Esophagus muscularis mucosa (tissue), 4 donors: ENCODE measurements around the gene PTGIS. TPM values are rescaled to one million over a fixed set of nuclear protein-coding genes. Genes with fewer than 3 reads are reported as not detected.

Source experiments
- DNase-seq: peaks from one replicate; pipeline ENCODE4 v3.0.0-alpha.2; 2017; ENCODE audit errors: extremely low spot score
- H3K27ac ChIP-seq, 4 donors: fragments of 200-600 bp; sonication (generic); replicated peaks in 1 of 4; 1 replicate in 3 of 4; 2 replicates in 1 of 4; pipeline ENCODE4 v1.5.1; 2016 to 2019; ENCODE audit warnings: mild to moderate bottlenecking in 1 of 4
- H3K27me3 ChIP-seq, 4 donors: fragments of 200-600 bp; sonication (generic); one replicate each; pipeline versions ENCODE4 v1.5.1 to v1.6.0; 2016 to 2019
- H3K36me3 ChIP-seq, 4 donors: fragments of 200-600 bp; sonication (generic); one replicate each; pipeline ENCODE4 v1.5.1; 2016 to 2019
- H3K4me1 ChIP-seq, 4 donors: fragments of 200-600 bp; sonication (generic); one replicate each; pipeline ENCODE4 v1.5.1; 2016 to 2019
- H3K4me3 ChIP-seq, 4 donors: fragments of 200-600 bp; sonication (generic); 1 replicate in 2 of 4; 2 replicates in 2 of 4; pipeline ENCODE4 v1.5.1; 2016 to 2019; ENCODE audit warnings: mild to moderate bottlenecking in 4 of 4, moderate library complexity in 1 of 4
- H3K9me3 ChIP-seq, 4 donors: fragments of 200-600 bp; sonication (generic); 1 replicate in 3 of 4; 2 replicates in 1 of 4; pipeline ENCODE4 v1.5.1; 2016 to 2019
- EP300 ChIP-seq: sonication (generic); formaldehyde crosslinking; IDR thresholded peaks from one replicate; pipeline ENCODE4 v1.6.1; 2017; ENCODE audit warnings: antibody characterized with exemption
- POLR2A ChIP-seq: fragments of 450-650 bp; IDR thresholded peaks from one replicate; pipeline ENCODE4 v1.6.1; 2017; ENCODE audit warnings: antibody characterized with exemption, moderate library complexity, mild to moderate bottlenecking, low read depth
- POLR2AphosphoS5 ChIP-seq, 2 donors: sonication (generic); formaldehyde crosslinking; IDR thresholded peaks; one replicate each; pipeline ENCODE4 v1.6.1; 2017; ENCODE audit warnings: antibody characterized with exemption in 2 of 2
- WGBS: methylation state at CpG from one replicate; pipeline ENCODE4 v1.1.5; 2018; 5-methylcytosine and 5-hydroxymethylcytosine counted together
- intact Hi-C: fragments of 100-400 bp; cut with DNase I; formaldehyde crosslinking; loops from one replicate; pipeline ENCODE4 v1.15.1; 2023
- total RNA-seq, 4 donors: library from RNA; depleted of rRNA; stranded (reverse); fragments of >200 nt; gene quantifications; one replicate each; pipeline versions ENCODE4 v1.1.0 to v1.2.1, GENCODE V29; 2016
- TF ChIP-seq, protein P1 (sequence below), 3 experiments: fragments of 200-600 bp in 2 of 3; fragments of 450-650 bp in 1 of 3; sonication (generic) in 2 of 3; IDR thresholded peaks; one replicate each; pipeline ENCODE4 v1.5.1; 2017 to 2019; ENCODE audit warnings: antibody characterized with exemption in 3 of 3, mild to moderate bottlenecking in 2 of 3, moderate library complexity in 1 of 3

PTGIS gene
- total RNA-seq, 4 donors from 2014 or later: 107 to 217 (median 130) TPM

- no peak for DNase-seq
- TF ChIP-seq, protein P1, sequence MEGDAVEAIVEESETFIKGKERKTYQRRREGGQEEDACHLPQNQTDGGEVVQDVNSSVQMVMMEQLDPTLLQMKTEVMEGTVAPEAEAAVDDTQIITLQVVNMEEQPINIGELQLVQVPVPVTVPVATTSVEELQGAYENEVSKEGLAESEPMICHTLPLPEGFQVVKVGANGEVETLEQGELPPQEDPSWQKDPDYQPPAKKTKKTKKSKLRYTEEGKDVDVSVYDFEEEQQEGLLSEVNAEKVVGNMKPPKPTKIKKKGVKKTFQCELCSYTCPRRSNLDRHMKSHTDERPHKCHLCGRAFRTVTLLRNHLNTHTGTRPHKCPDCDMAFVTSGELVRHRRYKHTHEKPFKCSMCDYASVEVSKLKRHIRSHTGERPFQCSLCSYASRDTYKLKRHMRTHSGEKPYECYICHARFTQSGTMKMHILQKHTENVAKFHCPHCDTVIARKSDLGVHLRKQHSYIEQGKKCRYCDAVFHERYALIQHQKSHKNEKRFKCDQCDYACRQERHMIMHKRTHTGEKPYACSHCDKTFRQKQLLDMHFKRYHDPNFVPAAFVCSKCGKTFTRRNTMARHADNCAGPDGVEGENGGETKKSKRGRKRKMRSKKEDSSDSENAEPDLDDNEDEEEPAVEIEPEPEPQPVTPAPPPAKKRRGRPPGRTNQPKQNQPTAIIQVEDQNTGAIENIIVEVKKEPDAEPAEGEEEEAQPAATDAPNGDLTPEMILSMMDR (IDR thresholded peaks at IDR 0.05): no peak
- TF ChIP-seq POLR2AphosphoS5 (IDR thresholded peaks at IDR 0.05) (no peak), POLR2A (no peak), EP300 (no peak)
- no peak overlapping the region for H3K27ac ChIP-seq
- intact Hi-C loops: no loop called here
- H3K36me3 ChIP-seq: no peaks in the 10 kb centered on the region
- H3K4me3 ChIP-seq: no peak overlapping the region
- no peaks in the 10 kb centered on the region for H3K4me1 ChIP-seq
- H3K9me3 ChIP-seq: no peaks in the 10 kb centered on the region
- WGBS: 80% methylated on average over 1 of the region's 1 CpG
- no peaks in the 10 kb centered on the region for H3K27me3 ChIP-seq
Measured at GRCh38 chr20:49490689-49491088, 77.2 kb downstream of the PTGIS start.

DNA sequence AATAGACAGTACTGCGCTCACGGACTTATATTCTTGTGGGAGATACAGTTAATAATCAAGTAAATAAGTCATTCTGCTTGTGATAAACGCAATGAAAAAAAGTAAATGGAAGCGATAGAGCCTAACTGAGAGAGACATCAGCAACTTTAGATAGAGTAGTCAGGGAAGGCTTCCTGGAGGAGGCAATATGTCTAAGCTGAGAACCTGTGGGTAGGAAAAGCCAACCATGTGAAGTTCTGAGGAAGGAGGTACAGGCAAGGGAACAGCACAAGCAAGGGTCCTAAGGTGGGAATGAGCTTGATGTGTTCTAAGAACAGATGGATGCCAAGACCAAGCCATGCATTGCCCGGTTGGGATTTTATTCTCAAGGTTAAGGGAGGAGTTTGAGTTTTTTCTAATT lies 78.2 kb downstream of the PTGIS start:
- no peak overlapping the region for H3K27ac ChIP-seq
- WGBS: 88% methylated on average over 5 of the region's 5 CpGs
- no peak for DNase-seq
- H3K36me3 ChIP-seq: no peaks in the 10 kb centered on the region
- H3K27me3 ChIP-seq: no peaks in the 10 kb centered on the region
- H3K9me3 ChIP-seq: no peaks in the 10 kb centered on the region
- TF ChIP-seq EP300: no peak
- intact Hi-C loops: no loop called here
- H3K4me1 ChIP-seq: peaks cover under 1 to 3% (median 3%) of the 10 kb centered on the region in 4 donors
- H3K4me3 ChIP-seq: no peak overlapping the region

DNA sequence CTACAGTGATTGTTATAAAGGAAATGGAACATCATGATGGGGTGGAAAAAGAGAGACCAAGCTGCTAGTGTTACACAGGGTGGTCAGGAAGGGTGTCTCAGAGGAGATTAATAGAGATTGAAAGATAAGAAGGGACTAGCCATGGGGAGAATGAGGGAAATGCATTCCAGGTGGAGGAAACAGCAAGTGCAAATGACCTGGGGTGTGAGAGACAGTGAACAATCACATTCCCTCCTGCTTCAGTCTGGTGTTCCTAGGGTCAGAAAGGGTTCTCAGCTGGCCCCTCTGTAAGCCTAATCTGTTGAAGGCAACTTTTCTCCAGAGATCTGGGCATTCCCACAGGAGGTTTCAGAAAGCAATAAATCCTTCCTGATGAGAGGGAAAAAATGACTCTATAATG lies 81.9 kb downstream of the PTGIS start:
- no peak for TF ChIP-seq POLR2A
- no peak for TF ChIP-seq EP300
- peaks cover 0 to 18% (median 0%) of the 10 kb centered on the region in 4 donors for H3K27me3 ChIP-seq
- H3K36me3 ChIP-seq: peaks cover 0 to 9% (median 0%) of the 10 kb centered on the region in 4 donors
- no peak overlapping the region for H3K27ac ChIP-seq
- intact Hi-C loops: no loop called here
- H3K4me1 ChIP-seq: peaks cover 12 to 38% (median 36%) of the 10 kb centered on the region in 4 donors
- H3K9me3 ChIP-seq: no peaks in the 10 kb centered on the region
- no peak overlapping the region for H3K4me3 ChIP-seq
- no peak for DNase-seq

DNA sequence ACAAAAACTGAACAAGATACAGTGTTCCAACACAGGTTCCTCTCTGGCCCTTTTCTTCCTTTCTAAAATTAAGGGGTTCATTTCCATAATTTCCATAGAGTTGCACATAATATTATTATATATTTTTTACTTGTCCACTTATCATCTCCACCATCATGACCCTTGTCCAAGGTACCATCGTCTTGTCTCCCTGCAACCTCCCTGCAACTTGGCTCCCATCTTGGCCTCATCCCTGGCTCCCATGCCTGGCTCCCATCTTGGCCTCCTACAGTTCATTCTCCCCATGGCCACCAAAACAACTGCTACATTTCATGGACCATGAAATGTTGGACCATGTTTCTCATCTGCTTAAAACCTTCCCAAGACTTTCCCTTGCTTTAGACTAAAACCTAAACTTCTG lies 82.4 kb downstream of the PTGIS start:
- TF ChIP-seq POLR2AphosphoS5 (IDR thresholded peaks at IDR 0.05) (no peak), POLR2A (no peak), EP300 (no peak)
- TF ChIP-seq, protein P1 (IDR thresholded peaks at IDR 0.05): no peak
- 77% methylated on average over 1 of the region's 1 CpG for WGBS
- peaks cover 12 to 43% (median 41%) of the 10 kb centered on the region in 4 donors for H3K4me1 ChIP-seq
- no peaks in the 10 kb centered on the region for H3K9me3 ChIP-seq
- H3K36me3 ChIP-seq: peaks cover 0 to 9% (median 0%) of the 10 kb centered on the region in 4 donors
- no peak overlapping the region for H3K27ac ChIP-seq
- H3K4me3 ChIP-seq: no peak overlapping the region
- peaks cover 0 to 18% (median 0%) of the 10 kb centered on the region in 4 donors for H3K27me3 ChIP-seq
- no peak for DNase-seq
- intact Hi-C loops: loop anchor here (2.0 kb wide), 2 partner anchors 103 to 153 kb away; no protein-coding TSS in a partner anchor

- peaks cover 0 to 18% (median 0%) of the 10 kb centered on the region in 4 donors for H3K27me3 ChIP-seq
- H3K9me3 ChIP-seq: no peaks in the 10 kb centered on the region
- DNase-seq: no peak
- H3K4me1 ChIP-seq: peaks cover 12 to 54% (median 51%) of the 10 kb centered on the region in 4 donors
- H3K27ac ChIP-seq: peak overlapping the region; percentile 34 to 92 (median 88)
- TF ChIP-seq POLR2AphosphoS5 (IDR thresholded peaks at IDR 0.05) (peak; percentile 66 to 71), POLR2A (no peak), EP300 (no peak)
- TF ChIP-seq, protein P1 (IDR thresholded peaks at IDR 0.05): peak; percentile 85 to 88 (median 86)
- H3K4me3 ChIP-seq: peak overlapping the region; percentile 71 to 77 (median 73)
- WGBS: 2% methylated on average over 34 of the region's 61 CpGs
- intact Hi-C loops: loop anchor here (2.0 to 5.0 kb wide), 3 partner anchors 37 to 152 kb away; no protein-coding TSS in a partner anchor
- H3K36me3 ChIP-seq: peaks cover 0 to 9% (median 0%) of the 10 kb centered on the region in 4 donors
Measured at GRCh38 chr20:49484180-49485140, 83.5 kb downstream of the PTGIS start.
